ENCODE results near the gene VWF. TPM values are rescaled to one million over a fixed set of nuclear protein-coding genes. Genes with fewer than 3 reads are reported as not detected.

Gene VWF
- polyA plus RNA-seq, 1 donor (not counting 4 experiments of a cell fraction or from before 2014, with no cell fraction given), result 0.01 TPM

- H4K20me1 ChIP-seq (ENCODE audit: control insufficient read depth, extremely low read depth, insufficient read depth, low read length), result no peaks in the 10 kb centered on the region
- no peaks in the 10 kb centered on the region for H3K79me2 ChIP-seq (ENCODE audit: control insufficient read depth, insufficient read depth, low read length)
- TF ChIP-seq EZH2 (IDR thresholded peaks at IDR 0.05; ENCODE audit: low read length), result no peak
- no peak for TF ChIP-seq CTCF (optimal IDR thresholded peaks at IDR 0.05 in 1 of 3, IDR thresholded peaks at IDR 0.05 in 1 of 3, conservative IDR thresholded peaks at IDR 0.05 in 1 of 3; ENCODE audit: extremely low read depth in 1 of 3, insufficient read depth in 2 of 3, low read length in 3 of 3)
- H3K27ac ChIP-seq (ENCODE audit: control insufficient read depth, insufficient read depth, low read length), result no peak overlapping the region
- no peak overlapping the region for H2AFZ ChIP-seq (ENCODE audit: control insufficient read depth, low read length)
- peaks cover 5% of the 10 kb centered on the region for H3K27me3 ChIP-seq (ENCODE audit: control insufficient read depth, extremely low read depth, insufficient read depth, low read length)
- H3K4me2 ChIP-seq (ENCODE audit: control insufficient read depth, extremely low read depth, insufficient read depth, low read depth, low read length), result no peak overlapping the region
- no peak overlapping the region for H3K4me3 ChIP-seq (ENCODE audit: control insufficient read depth in 2 of 3, extremely low read depth in 1 of 3, insufficient read depth in 2 of 3, low read depth in 1 of 3, low read length in 3 of 3)
- no peak overlapping the region for H3K9ac ChIP-seq (ENCODE audit: control insufficient read depth, extremely low read depth, insufficient read depth, low read length)
- DNase-seq (ENCODE audit: low read depth, low spot score) (no peak), FAIRE-seq (no peak)
- H3K4me1 ChIP-seq (ENCODE audit: control insufficient read depth, extremely low read depth, insufficient read depth, low read length), result no peaks in the 10 kb centered on the region
- H3K9me3 ChIP-seq (ENCODE audit: control insufficient read depth, low read depth, low read length), result no peaks in the 10 kb centered on the region
- no peaks in the 10 kb centered on the region for H3K36me3 ChIP-seq (ENCODE audit: control insufficient read depth in 2 of 2, extremely low read depth in 1 of 2, insufficient read depth in 2 of 2, low read length in 2 of 2)
- dilution Hi-C loops (cut with MboI; ENCODE audit: extremely low pct_ligation_motif_present, low sequenced_read_pairs), result no loop called here
- H3K9me1 ChIP-seq (ENCODE audit: control insufficient read depth, extremely low read depth, insufficient read depth, low read length), result no peaks in the 10 kb centered on the region
Measured at GRCh38 chr12:5967645-5968415, 156.6 kb downstream of the VWF start.

DNA sequence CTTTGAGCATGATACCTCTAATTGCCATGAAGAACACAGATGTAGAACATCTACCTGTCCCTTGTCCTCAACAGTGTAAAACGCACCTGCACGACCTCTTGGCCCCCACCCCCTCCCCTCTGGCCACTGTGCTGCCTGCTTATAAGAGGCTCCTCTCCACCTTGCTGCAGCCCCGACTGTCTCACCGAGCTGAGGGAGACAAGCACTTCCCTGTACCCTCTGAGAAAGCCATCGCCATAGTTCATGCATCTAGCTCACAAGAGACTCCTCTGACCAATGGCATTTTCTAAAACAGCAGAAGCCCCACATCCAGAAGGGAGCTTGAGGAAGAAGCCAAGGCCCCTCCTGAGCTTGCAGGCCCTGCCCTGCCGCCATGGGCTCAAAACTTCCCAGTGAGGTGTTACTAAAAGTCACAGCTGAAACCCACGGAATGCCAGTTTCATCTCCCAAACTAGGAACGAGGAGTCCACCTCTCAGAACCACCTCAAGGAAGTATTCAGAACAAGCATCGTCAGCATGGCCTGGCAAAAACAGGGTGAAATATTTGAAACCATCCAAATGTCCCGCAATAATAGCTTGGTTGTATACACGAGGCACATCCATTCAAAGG lies 157.9 kb downstream of the VWF start:
- no peaks in the 10 kb centered on the region for H3K79me2 ChIP-seq (ENCODE audit: control insufficient read depth, insufficient read depth, low read length)
- no peaks in the 10 kb centered on the region for H4K20me1 ChIP-seq (ENCODE audit: control insufficient read depth, extremely low read depth, insufficient read depth, low read length)
- no peak overlapping the region for H3K4me2 ChIP-seq (ENCODE audit: control insufficient read depth, extremely low read depth, insufficient read depth, low read depth, low read length)
- no peak overlapping the region for H2AFZ ChIP-seq (ENCODE audit: control insufficient read depth, low read length)
- H3K9me3 ChIP-seq (ENCODE audit: control insufficient read depth, low read depth, low read length), result no peaks in the 10 kb centered on the region
- no peak overlapping the region for H3K9ac ChIP-seq (ENCODE audit: control insufficient read depth, extremely low read depth, insufficient read depth, low read length)
- TF ChIP-seq CTCF (optimal IDR thresholded peaks at IDR 0.05 in 1 of 3, IDR thresholded peaks at IDR 0.05 in 1 of 3, conservative IDR thresholded peaks at IDR 0.05 in 1 of 3; ENCODE audit: extremely low read depth in 1 of 3, insufficient read depth in 2 of 3, low read length in 3 of 3), result no peak
- no peak for TF ChIP-seq EZH2 (IDR thresholded peaks at IDR 0.05; ENCODE audit: low read length)
- no peak for FAIRE-seq
- H3K9me1 ChIP-seq (ENCODE audit: control insufficient read depth, extremely low read depth, insufficient read depth, low read length), result no peaks in the 10 kb centered on the region
- dilution Hi-C loops (cut with MboI; ENCODE audit: extremely low pct_ligation_motif_present, low sequenced_read_pairs), result no loop called here
- no peak overlapping the region for H3K27ac ChIP-seq (ENCODE audit: control insufficient read depth, insufficient read depth, low read length)
- H3K4me3 ChIP-seq (ENCODE audit: control insufficient read depth in 2 of 3, extremely low read depth in 1 of 3, insufficient read depth in 2 of 3, low read depth in 1 of 3, low read length in 3 of 3), result no peak overlapping the region
- no peaks in the 10 kb centered on the region for H3K4me1 ChIP-seq (ENCODE audit: control insufficient read depth, extremely low read depth, insufficient read depth, low read length)
- peaks cover 2% of the 10 kb centered on the region for H3K27me3 ChIP-seq (ENCODE audit: control insufficient read depth, extremely low read depth, insufficient read depth, low read length)
- no peak for DNase-seq (ENCODE audit: low read depth, low spot score)
- H3K36me3 ChIP-seq (ENCODE audit: control insufficient read depth in 2 of 2, extremely low read depth in 1 of 2, insufficient read depth in 2 of 2, low read length in 2 of 2), result no peaks in the 10 kb centered on the region
